Measurements from ENCODE around the gene NDST3.

Gene NDST3

DNA sequence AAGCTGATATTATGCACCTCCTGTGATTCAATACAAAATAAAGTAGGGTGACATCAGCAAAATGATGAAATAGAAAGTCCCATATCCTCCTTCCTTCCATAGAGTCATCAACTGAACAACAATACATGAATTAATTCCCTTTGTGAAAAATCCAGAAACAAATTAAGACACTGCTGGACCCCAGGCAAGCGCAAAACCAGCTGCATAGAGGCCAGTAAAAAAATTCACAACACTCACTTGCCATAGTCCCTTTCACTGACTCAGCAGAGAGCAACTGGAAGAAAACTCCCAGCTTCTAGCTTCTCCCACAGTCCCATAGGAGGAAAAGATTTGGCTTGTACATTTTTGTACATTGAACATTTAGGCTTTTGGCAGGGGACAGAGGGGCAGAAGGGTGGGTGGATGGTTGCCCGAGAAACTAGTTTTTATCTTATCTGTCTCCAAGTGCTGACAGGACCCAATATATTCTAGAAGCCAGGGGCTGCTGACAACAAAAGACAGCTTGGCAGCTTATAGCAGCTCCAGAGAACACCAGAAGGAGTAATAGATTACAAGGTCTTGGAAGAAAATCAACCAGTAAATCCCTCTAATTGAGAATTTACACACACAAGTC, 124.6 kb downstream of the NDST3 start:
- Histone ChIP-seq H3K4me1 (ENCODE audit: insufficient read depth, low read length) (peaks cover 9% of the 10 kb centered on the region), H3K79me2 (ENCODE audit: insufficient read depth, low read length) (no peaks in the 10 kb centered on the region), H3K4me3 (ENCODE audit: low read depth in 1 of 2, low read length in 2 of 2) (no peak overlapping the region), H3K27me3 (ENCODE audit: insufficient read depth, low read length, poor library complexity) (no peaks in the 10 kb centered on the region), H3K9ac (ENCODE audit: low read depth, low read length) (no peak overlapping the region), H2AFZ (ENCODE audit: low read depth, low read length) (no peak overlapping the region), H3K36me3 (ENCODE audit: insufficient read depth, low read length) (peaks cover 55% of the 10 kb centered on the region), H3K27ac (ENCODE audit: low read length) (peak overlapping the region; percentile 28; the same call in 1 of the 2 replicates), H3K4me2 (ENCODE audit: insufficient read depth, low read length) (no peak overlapping the region), H4K20me1 (ENCODE audit: insufficient read depth, low read length) (no peaks in the 10 kb centered on the region), H3K9me3 (ENCODE audit: insufficient read depth, low read length, severe bottlenecking) (peaks cover 34% of the 10 kb centered on the region)
- TF ChIP-seq, protein P1, sequence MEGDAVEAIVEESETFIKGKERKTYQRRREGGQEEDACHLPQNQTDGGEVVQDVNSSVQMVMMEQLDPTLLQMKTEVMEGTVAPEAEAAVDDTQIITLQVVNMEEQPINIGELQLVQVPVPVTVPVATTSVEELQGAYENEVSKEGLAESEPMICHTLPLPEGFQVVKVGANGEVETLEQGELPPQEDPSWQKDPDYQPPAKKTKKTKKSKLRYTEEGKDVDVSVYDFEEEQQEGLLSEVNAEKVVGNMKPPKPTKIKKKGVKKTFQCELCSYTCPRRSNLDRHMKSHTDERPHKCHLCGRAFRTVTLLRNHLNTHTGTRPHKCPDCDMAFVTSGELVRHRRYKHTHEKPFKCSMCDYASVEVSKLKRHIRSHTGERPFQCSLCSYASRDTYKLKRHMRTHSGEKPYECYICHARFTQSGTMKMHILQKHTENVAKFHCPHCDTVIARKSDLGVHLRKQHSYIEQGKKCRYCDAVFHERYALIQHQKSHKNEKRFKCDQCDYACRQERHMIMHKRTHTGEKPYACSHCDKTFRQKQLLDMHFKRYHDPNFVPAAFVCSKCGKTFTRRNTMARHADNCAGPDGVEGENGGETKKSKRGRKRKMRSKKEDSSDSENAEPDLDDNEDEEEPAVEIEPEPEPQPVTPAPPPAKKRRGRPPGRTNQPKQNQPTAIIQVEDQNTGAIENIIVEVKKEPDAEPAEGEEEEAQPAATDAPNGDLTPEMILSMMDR (IDR thresholded peaks at IDR 0.05; ENCODE audit: borderline replicate concordance, extremely low read depth, low read length, poor library complexity, severe bottlenecking) = no peak
- no peak for TF ChIP-seq EZH2 (IDR thresholded peaks at IDR 0.05; ENCODE audit: borderline replicate concordance, low read depth, low read length, severe bottlenecking)
- ATAC-seq (ENCODE audit: insufficient read depth, low read depth) (no peak; the same call in 2 of the 3 replicates), DNase-seq (no peak)

DNA sequence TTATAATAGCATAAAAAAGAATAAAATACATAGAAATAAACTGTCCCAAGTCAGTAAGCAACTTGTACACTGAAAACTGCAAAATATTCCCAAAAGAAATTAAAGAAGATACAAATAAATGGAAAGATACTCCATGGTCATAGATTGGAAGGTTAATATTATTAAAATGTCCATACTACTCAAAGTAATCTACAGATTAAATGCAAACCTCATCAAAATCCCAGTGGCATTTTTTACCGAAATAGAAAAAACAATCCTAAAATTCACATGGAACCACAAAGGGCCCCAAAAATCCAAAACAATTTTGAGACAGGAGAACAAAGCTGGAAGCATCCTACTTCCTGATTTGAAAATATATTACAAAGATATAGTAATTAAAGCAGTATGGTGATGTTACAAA, 133.0 kb downstream of the NDST3 start:
- Histone ChIP-seq H3K4me3 (ENCODE audit: low read depth in 1 of 2, low read length in 2 of 2) (no peak overlapping the region), H3K27ac (ENCODE audit: low read length) (no peak overlapping the region), H3K4me2 (ENCODE audit: insufficient read depth, low read length) (no peak overlapping the region), H3K4me1 (ENCODE audit: insufficient read depth, low read length) (peaks cover 39% of the 10 kb centered on the region), H3K9me3 (ENCODE audit: insufficient read depth, low read length, severe bottlenecking) (peaks cover 37% of the 10 kb centered on the region), H2AFZ (ENCODE audit: low read depth, low read length) (no peak overlapping the region), H3K79me2 (ENCODE audit: insufficient read depth, low read length) (peaks cover 15% of the 10 kb centered on the region; the same call in 1 of the 2 replicates), H4K20me1 (ENCODE audit: insufficient read depth, low read length) (no peaks in the 10 kb centered on the region), H3K36me3 (ENCODE audit: insufficient read depth, low read length) (peaks cover 36% of the 10 kb centered on the region), H3K27me3 (ENCODE audit: insufficient read depth, low read length, poor library complexity) (no peaks in the 10 kb centered on the region), H3K9ac (ENCODE audit: low read depth, low read length) (no peak overlapping the region)
- DNase-seq (no peak), ATAC-seq (ENCODE audit: insufficient read depth, low read depth) (no peak)
- no peak for TF ChIP-seq EZH2 (IDR thresholded peaks at IDR 0.05; ENCODE audit: borderline replicate concordance, low read depth, low read length, severe bottlenecking)
- TF ChIP-seq, protein P1 (IDR thresholded peaks at IDR 0.05; ENCODE audit: borderline replicate concordance, extremely low read depth, low read length, poor library complexity, severe bottlenecking) = no peak

DNA sequence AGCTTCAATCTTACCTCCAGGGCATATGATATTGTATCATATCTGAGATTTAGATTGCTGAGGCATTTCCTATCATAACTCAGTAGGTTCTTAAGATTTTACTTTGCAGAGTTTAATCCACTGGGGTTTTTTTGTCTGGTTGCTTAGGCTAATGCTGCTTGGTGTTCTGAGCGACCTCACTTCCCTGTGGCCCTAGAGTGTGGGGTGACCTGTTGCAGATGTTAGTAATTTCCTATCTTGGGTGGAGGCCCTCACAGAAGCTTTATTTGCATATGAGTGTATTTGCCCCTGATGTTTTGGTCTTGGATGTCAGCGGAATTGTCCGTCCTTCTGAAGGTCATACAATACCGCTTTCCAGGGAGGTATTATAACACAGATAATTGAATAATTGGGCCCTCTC, 137.1 kb downstream of the NDST3 start:
- Histone ChIP-seq H3K4me3 (ENCODE audit: low read depth in 1 of 2, low read length in 2 of 2) (no peak overlapping the region), H3K36me3 (ENCODE audit: insufficient read depth, low read length) (peaks cover 23% of the 10 kb centered on the region), H3K4me1 (ENCODE audit: insufficient read depth, low read length) (peaks cover 79% of the 10 kb centered on the region), H3K9me3 (ENCODE audit: insufficient read depth, low read length, severe bottlenecking) (peaks cover 14% of the 10 kb centered on the region), H3K27ac (ENCODE audit: low read length) (peak overlapping the region; percentile 98), H2AFZ (ENCODE audit: low read depth, low read length) (no peak overlapping the region), H4K20me1 (ENCODE audit: insufficient read depth, low read length) (no peaks in the 10 kb centered on the region), H3K9ac (ENCODE audit: low read depth, low read length) (peak overlapping the region; percentile 27; the same call in 1 of the 2 replicates), H3K4me2 (ENCODE audit: insufficient read depth, low read length) (no peak overlapping the region), H3K79me2 (ENCODE audit: insufficient read depth, low read length) (peaks cover 21% of the 10 kb centered on the region), H3K27me3 (ENCODE audit: insufficient read depth, low read length, poor library complexity) (no peaks in the 10 kb centered on the region)
- no peak for DNase-seq
- no peak for TF ChIP-seq EZH2 (IDR thresholded peaks at IDR 0.05; ENCODE audit: borderline replicate concordance, low read depth, low read length, severe bottlenecking)
- TF ChIP-seq, protein P1 (IDR thresholded peaks at IDR 0.05; ENCODE audit: borderline replicate concordance, extremely low read depth, low read length, poor library complexity, severe bottlenecking) = no peak
- no peak for ATAC-seq (ENCODE audit: insufficient read depth, low read depth)

All from DND-41 (cell line).